ENCODE results near the gene TUBB6. TPM values are rescaled to one million over a fixed set of nuclear protein-coding genes. Genes with fewer than 3 reads are reported as not detected.

The TUBB6 gene
- total RNA-seq, 2 donors from 2014 or later, result 357 to 454 TPM

DNA sequence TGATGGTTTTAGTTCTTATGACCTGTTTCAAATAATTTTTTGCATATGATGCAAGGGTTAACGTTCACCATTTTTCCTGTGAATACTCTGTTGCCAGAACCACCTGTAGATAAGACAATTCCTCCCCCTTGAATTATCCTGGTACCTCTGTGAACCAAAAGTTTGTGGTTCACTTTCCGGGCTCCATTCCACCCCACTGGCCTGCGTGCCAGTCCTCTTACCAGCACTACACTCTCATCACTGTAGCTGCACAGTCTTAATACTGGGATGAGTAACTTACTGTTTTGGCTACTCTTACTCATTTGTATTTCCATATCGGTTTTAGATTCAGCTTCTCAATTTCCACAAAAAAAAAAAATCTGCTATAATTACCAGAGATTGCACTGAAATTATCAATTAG is 34.6 kb downstream of the TUBB6 start:
- TF ChIP-seq, protein P1, sequence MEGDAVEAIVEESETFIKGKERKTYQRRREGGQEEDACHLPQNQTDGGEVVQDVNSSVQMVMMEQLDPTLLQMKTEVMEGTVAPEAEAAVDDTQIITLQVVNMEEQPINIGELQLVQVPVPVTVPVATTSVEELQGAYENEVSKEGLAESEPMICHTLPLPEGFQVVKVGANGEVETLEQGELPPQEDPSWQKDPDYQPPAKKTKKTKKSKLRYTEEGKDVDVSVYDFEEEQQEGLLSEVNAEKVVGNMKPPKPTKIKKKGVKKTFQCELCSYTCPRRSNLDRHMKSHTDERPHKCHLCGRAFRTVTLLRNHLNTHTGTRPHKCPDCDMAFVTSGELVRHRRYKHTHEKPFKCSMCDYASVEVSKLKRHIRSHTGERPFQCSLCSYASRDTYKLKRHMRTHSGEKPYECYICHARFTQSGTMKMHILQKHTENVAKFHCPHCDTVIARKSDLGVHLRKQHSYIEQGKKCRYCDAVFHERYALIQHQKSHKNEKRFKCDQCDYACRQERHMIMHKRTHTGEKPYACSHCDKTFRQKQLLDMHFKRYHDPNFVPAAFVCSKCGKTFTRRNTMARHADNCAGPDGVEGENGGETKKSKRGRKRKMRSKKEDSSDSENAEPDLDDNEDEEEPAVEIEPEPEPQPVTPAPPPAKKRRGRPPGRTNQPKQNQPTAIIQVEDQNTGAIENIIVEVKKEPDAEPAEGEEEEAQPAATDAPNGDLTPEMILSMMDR (IDR thresholded peaks at IDR 0.05), result no peak
- no peak for ATAC-seq (ENCODE audit: insufficient number of reproducible peaks, low FRiP score, low read depth)
- peaks cover 29% of the 10 kb centered on the region for H3K36me3 ChIP-seq

DNA sequence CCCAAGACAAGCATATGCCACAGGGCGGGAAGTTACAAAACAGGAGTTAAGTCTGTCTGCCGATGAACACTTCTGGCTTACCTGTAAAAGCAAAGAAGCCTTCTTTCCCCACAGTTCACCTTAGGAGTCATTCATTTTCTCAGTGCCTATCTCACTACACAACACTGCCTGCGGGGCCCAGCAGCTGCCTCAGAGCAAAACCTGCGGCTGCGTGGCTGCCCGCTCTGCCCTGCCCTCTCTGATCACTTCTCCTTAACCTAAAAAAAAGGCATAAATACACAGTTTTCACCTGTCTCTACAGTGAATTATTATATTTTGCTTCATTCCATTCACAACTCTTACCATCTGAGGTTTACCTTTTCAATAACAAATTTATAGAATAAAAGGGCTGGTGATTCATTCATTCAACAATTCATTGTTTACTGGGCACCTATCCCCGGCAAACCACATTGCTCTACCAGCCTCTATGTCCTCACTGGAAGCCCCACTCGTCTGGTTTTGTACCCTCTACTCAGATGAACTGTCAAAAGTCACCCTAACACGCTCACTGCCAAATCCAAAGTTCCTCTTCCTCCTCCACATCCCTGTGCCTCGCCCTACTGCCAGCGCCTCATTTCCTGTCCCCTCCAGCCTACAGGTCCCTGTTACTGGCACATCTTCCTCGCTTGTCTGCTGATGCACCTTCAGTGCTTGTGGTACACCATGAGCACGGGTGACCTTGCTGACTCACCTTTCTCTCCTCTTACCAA is 37.6 kb downstream of the TUBB6 start:
- no peaks in the 10 kb centered on the region for H3K4me1 ChIP-seq (ENCODE audit: control insufficient read depth in 1 of 2, low read depth in 2 of 2)
- TF ChIP-seq, protein P1 (IDR thresholded peaks at IDR 0.05), result no peak
- no peak for DNase-seq (ENCODE audit: low spot score)
- no peaks in the 10 kb centered on the region for H3K9me3 ChIP-seq
- peaks cover 53% of the 10 kb centered on the region for H3K36me3 ChIP-seq
- no peaks in the 10 kb centered on the region for H3K27me3 ChIP-seq (replicated peaks; ENCODE audit: insufficient read depth)
- no peak overlapping the region for H3K4me3 ChIP-seq
- H3K27ac ChIP-seq, result no peak overlapping the region
- ATAC-seq (ENCODE audit: insufficient number of reproducible peaks, low FRiP score, low read depth), result no peak

More for the DNA sequence above, 34.6 kb downstream of the TUBB6 start:
- Histone ChIP-seq H3K9me3 (no peaks in the 10 kb centered on the region), H3K4me1 (ENCODE audit: control insufficient read depth in 1 of 2, low read depth in 2 of 2) (no peaks in the 10 kb centered on the region), H3K4me3 (no peak overlapping the region), H3K27ac (no peak overlapping the region), H3K27me3 (replicated peaks; ENCODE audit: insufficient read depth) (no peaks in the 10 kb centered on the region)
- DNase-seq (ENCODE audit: low spot score), result no peak

DNA sequence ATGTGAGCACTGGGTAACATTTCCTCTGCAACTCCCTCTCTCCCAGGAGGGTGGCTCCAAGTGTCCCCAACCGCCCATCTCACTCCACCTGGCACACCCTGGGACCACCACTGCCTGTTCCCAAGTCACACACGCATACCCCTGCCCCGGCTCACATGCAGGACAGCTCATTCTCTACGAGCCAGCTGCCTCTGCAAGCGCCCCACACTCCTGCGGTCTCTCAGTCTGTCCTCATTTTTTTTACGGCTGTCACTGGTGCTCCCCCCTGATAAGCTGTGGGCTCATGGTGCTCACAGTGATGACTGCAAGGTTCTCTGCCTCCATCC is 38.2 kb downstream of the TUBB6 start:
- no peak for DNase-seq (ENCODE audit: low spot score)

DNA sequence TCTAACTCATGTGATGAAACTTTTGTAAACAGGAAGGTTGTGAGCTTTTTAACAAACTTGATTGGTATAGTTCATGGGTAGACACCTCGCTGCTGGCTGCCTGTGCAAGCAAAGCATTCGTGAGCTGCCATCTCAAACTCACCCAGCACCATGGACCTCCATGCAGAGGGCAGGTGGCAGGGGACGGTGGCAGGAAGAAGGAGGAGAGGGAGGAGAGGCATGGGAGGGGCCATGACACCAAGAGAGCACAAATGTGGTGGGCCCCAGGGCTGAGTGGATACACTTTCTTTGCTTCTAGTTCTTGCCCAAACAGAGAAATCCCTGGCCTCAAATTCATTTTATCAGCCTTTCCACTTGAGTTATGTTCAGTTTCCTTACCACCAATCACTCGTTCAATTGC is 39.9 kb downstream of the TUBB6 start:
- Histone ChIP-seq H3K4me3 (no peak overlapping the region), H3K36me3 (peaks cover 67% of the 10 kb centered on the region), H3K9me3 (no peaks in the 10 kb centered on the region), H3K27ac (no peak overlapping the region), H3K27me3 (replicated peaks; ENCODE audit: insufficient read depth) (no peaks in the 10 kb centered on the region), H3K4me1 (ENCODE audit: control insufficient read depth in 1 of 2, low read depth in 2 of 2) (no peaks in the 10 kb centered on the region)
- TF ChIP-seq, protein P1 (IDR thresholded peaks at IDR 0.05), result no peak
- no peak for ATAC-seq (ENCODE audit: insufficient number of reproducible peaks, low FRiP score, low read depth)
- no peak for DNase-seq (ENCODE audit: low spot score)

More for the DNA sequence above, 38.2 kb downstream of the TUBB6 start:
- Histone ChIP-seq H3K4me3 (no peak overlapping the region), H3K27me3 (replicated peaks; ENCODE audit: insufficient read depth) (no peaks in the 10 kb centered on the region), H3K36me3 (peaks cover 58% of the 10 kb centered on the region), H3K9me3 (no peaks in the 10 kb centered on the region), H3K27ac (no peak overlapping the region), H3K4me1 (ENCODE audit: control insufficient read depth in 1 of 2, low read depth in 2 of 2) (no peaks in the 10 kb centered on the region)
- ATAC-seq (ENCODE audit: insufficient number of reproducible peaks, low FRiP score, low read depth), result no peak
- TF ChIP-seq, protein P1 (IDR thresholded peaks at IDR 0.05), result no peak

DNA sequence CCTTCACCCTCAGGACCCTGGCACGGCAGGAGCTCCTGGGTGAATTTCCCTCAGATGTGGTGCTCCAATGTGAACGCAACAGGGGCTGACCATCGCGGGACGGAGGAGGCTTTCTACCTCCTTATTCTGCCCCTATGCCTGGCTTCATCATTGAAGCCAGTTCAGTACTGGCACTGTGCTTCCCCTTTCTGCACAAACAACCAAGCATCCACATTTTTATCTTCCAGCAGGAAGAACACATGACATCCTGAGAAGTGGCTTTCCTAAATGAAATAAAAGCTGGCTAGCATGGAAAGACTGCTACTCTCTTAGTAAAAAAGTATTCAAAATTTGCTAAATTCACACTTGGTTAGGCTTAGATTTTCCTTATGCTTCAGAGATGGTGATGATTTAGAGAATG is 44.1 kb downstream of the TUBB6 start:
- TF ChIP-seq, protein P1 (IDR thresholded peaks at IDR 0.05), result no peak
- Histone ChIP-seq H3K4me1 (ENCODE audit: control insufficient read depth in 1 of 2, low read depth in 2 of 2) (no peaks in the 10 kb centered on the region), H3K36me3 (peaks cover 66% of the 10 kb centered on the region), H3K9me3 (no peaks in the 10 kb centered on the region), H3K27me3 (replicated peaks; ENCODE audit: insufficient read depth) (no peaks in the 10 kb centered on the region), H3K27ac (no peak overlapping the region), H3K4me3 (no peak overlapping the region)
- DNase-seq (ENCODE audit: low spot score), result no peak
- ATAC-seq (ENCODE audit: insufficient number of reproducible peaks, low FRiP score, low read depth), result no peak

Measured in thoracic aorta (tissue), 2 donors.